ENCODE results near the gene PTGER4.

PTGER4 gene

DNA sequence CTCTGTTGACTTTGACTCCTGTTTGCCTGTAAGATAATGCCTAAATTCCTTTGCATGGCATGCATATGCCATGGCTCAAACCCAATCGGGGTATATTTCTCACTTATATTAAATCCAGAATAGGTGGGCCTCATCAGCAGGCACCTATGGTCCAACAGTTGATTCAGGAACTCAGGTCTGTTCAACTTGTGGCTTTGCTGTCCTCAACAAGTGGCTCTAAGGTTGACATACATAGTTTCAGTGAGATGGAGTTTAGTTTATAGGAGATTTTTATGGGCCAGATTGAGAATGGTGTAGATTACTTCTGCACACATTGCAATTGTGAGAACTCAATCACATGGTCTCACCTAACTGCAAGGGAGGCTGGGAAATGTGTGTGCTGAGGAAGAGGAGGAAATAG is 31.6 kb upstream of the PTGER4 start:
- Histone ChIP-seq H3K9ac (ENCODE audit: low read depth, low read length, poor library complexity, severe bottlenecking) (peak overlapping the region; percentile 54), H4K20me1 (ENCODE audit: insufficient read depth, low read length, poor library complexity, severe bottlenecking) (no peaks in the 10 kb centered on the region), H3K27me3 (ENCODE audit: insufficient read depth, low read length, poor library complexity, severe bottlenecking) (no peaks in the 10 kb centered on the region), H3K36me3 (ENCODE audit: insufficient read depth, low read length) (no peaks in the 10 kb centered on the region), H3K4me1 (ENCODE audit: insufficient read depth, low read length, poor library complexity, severe bottlenecking) (peaks cover 52% of the 10 kb centered on the region), H3K9me3 (ENCODE audit: insufficient read depth, low read depth, low read length) (no peaks in the 10 kb centered on the region), H3K4me3 (ENCODE audit: low read length, poor library complexity, severe bottlenecking) (no peak overlapping the region), H3K9me2 (replicated peaks; ENCODE audit: low read depth, low read length) (no peaks in the 10 kb centered on the region), H3K4me2 (ENCODE audit: low read depth, low read length, poor library complexity, severe bottlenecking) (peak overlapping the region; percentile 10), H2AFZ (ENCODE audit: low read length) (peak overlapping the region; percentile 61; the same call in 1 of the 2 replicates), H3F3A (ENCODE audit: low read depth) (no peaks in the 10 kb centered on the region), H3K79me2 (ENCODE audit: insufficient read depth, low read length) (no peaks in the 10 kb centered on the region)
- TF ChIP-seq EZH2phosphoT487 (IDR thresholded peaks at IDR 0.05; ENCODE audit: borderline replicate concordance): no peak
- TF ChIP-seq, protein P1, sequence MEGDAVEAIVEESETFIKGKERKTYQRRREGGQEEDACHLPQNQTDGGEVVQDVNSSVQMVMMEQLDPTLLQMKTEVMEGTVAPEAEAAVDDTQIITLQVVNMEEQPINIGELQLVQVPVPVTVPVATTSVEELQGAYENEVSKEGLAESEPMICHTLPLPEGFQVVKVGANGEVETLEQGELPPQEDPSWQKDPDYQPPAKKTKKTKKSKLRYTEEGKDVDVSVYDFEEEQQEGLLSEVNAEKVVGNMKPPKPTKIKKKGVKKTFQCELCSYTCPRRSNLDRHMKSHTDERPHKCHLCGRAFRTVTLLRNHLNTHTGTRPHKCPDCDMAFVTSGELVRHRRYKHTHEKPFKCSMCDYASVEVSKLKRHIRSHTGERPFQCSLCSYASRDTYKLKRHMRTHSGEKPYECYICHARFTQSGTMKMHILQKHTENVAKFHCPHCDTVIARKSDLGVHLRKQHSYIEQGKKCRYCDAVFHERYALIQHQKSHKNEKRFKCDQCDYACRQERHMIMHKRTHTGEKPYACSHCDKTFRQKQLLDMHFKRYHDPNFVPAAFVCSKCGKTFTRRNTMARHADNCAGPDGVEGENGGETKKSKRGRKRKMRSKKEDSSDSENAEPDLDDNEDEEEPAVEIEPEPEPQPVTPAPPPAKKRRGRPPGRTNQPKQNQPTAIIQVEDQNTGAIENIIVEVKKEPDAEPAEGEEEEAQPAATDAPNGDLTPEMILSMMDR (conservative IDR thresholded peaks at IDR 0.05; ENCODE audit: low read length): no peak

DNA sequence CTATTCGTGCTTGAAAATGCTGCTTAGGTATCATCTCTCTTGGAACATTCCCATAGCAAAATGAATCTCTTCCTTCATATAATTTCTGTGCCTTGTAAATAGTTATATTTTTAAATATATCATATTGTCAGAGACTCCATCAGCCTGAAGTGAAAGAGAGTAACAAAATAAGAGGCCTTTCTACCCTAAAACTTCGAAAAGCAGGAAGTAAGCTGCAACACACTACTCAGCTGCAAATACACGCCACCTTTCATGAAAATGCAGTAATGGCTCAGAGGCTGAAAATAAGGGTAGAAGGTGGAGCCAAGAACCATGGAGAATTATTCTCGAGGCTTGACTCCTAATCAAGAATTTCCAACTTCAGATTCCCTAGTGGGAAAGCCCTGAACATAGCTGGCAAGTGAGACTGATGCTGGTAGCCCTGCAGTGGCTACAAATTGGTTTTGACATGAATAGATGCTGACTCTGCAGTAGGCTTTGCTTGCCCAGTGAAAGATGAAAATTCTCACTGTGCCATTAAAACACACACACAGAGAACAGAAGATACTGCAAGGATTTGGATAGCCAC is 30.2 kb upstream of the PTGER4 start:
- Histone ChIP-seq H3K9me3 (ENCODE audit: insufficient read depth, low read depth, low read length) (no peaks in the 10 kb centered on the region), H3K9ac (ENCODE audit: low read depth, low read length, poor library complexity, severe bottlenecking) (peak overlapping the region; percentile 54), H3K79me2 (ENCODE audit: insufficient read depth, low read length) (no peaks in the 10 kb centered on the region), H3K9me2 (replicated peaks; ENCODE audit: low read depth, low read length) (no peaks in the 10 kb centered on the region), H3F3A (ENCODE audit: low read depth) (no peaks in the 10 kb centered on the region), H4K20me1 (ENCODE audit: insufficient read depth, low read length, poor library complexity, severe bottlenecking) (no peaks in the 10 kb centered on the region), H3K4me2 (ENCODE audit: low read depth, low read length, poor library complexity, severe bottlenecking) (peak overlapping the region; percentile 4), H3K4me1 (ENCODE audit: insufficient read depth, low read length, poor library complexity, severe bottlenecking) (peaks cover 66% of the 10 kb centered on the region), H3K27me3 (ENCODE audit: insufficient read depth, low read length, poor library complexity, severe bottlenecking) (no peaks in the 10 kb centered on the region), H3K36me3 (ENCODE audit: insufficient read depth, low read length) (no peaks in the 10 kb centered on the region), H3K4me3 (ENCODE audit: low read length, poor library complexity, severe bottlenecking) (no peak overlapping the region), H2AFZ (ENCODE audit: low read length) (peak overlapping the region; percentile 70)
- no peak for TF ChIP-seq EZH2phosphoT487 (IDR thresholded peaks at IDR 0.05; ENCODE audit: borderline replicate concordance)
- TF ChIP-seq, protein P1 (conservative IDR thresholded peaks at IDR 0.05; ENCODE audit: low read length): no peak

DNA sequence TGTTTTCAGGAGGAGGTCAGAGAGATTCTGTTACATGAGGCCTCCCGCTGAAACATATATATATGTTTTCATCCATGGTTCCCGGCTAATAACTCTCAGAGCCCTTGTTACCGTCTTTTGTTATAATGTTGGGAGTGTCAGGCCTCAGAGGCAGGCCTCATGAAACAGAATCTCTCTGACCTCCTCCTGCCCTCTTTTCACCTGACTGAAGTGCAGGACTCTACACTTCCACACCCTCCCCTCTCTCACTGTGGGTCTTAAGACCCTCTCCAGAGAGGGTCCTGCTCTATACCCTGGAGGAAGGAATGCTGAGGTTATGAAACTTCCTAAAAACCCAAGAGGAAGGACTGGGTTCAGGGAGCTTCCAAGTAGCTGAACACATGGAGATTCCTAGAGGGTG is 28.5 kb upstream of the PTGER4 start:
- H4K20me1 ChIP-seq (ENCODE audit: insufficient read depth, low read length, poor library complexity, severe bottlenecking): no peaks in the 10 kb centered on the region

More for the DNA sequence above, 28.5 kb upstream of the PTGER4 start:
- H3K4me1 ChIP-seq (ENCODE audit: insufficient read depth, low read length, poor library complexity, severe bottlenecking): peaks cover 80% of the 10 kb centered on the region
- no peaks in the 10 kb centered on the region for H3K79me2 ChIP-seq (ENCODE audit: insufficient read depth, low read length)
- no peak overlapping the region for H3K9ac ChIP-seq (ENCODE audit: low read depth, low read length, poor library complexity, severe bottlenecking)
- TF ChIP-seq, protein P1 (conservative IDR thresholded peaks at IDR 0.05; ENCODE audit: low read length): no peak
- no peak for TF ChIP-seq EZH2phosphoT487 (IDR thresholded peaks at IDR 0.05; ENCODE audit: borderline replicate concordance)
- no peaks in the 10 kb centered on the region for H3K27me3 ChIP-seq (ENCODE audit: insufficient read depth, low read length, poor library complexity, severe bottlenecking)
- no peak overlapping the region for H3K4me3 ChIP-seq (ENCODE audit: low read length, poor library complexity, severe bottlenecking)
- H3K36me3 ChIP-seq (ENCODE audit: insufficient read depth, low read length): no peaks in the 10 kb centered on the region
- H2AFZ ChIP-seq (ENCODE audit: low read length): no peak overlapping the region
- no peak overlapping the region for H3K4me2 ChIP-seq (ENCODE audit: low read depth, low read length, poor library complexity, severe bottlenecking)
- H3K9me3 ChIP-seq (ENCODE audit: insufficient read depth, low read depth, low read length): no peaks in the 10 kb centered on the region
- H3K9me2 ChIP-seq (replicated peaks; ENCODE audit: low read depth, low read length): no peaks in the 10 kb centered on the region
- no peaks in the 10 kb centered on the region for H3F3A ChIP-seq (ENCODE audit: low read depth)

Measured in Loucy (cell line).